GM18508 (cell line): ENCODE measurements around the gene PRR3.
"Not testable (repeated sequence)": the region's sequence is repeated elsewhere in the genome, so short reads cannot be mapped to it uniquely, and the experiment has no call there.

Experiments
- ATAC-seq: cut with Tn5 transposase; IDR thresholded peaks from one replicate; pipeline ENCODE4 v1.9.1; 2021; ENCODE audit warnings: moderate number of reproducible peaks; ENCODE audit not compliant: insufficient read depth, unreplicated experiment

PRR3 gene

DNA sequence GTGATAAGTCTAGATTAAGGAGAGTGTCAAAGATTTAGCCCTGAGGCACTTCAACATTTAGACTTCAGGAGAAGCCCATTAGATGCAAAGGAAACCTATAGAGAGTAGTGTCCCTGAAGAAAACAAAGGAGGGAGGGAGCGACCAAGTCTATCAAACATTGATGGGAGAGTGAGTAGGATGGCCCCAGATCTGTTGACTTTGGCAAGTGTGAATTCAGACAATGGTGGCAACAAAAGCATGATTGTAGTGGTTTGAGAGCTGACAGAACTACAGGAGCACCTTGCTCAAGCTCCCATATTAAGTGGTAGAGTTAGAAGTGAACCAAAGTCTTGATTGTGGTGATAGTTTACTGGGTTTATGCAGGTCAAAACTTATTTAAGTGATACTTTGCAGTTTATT is 13.2 kb downstream of the PRR3 start:
- no peak for ATAC-seq

DNA sequence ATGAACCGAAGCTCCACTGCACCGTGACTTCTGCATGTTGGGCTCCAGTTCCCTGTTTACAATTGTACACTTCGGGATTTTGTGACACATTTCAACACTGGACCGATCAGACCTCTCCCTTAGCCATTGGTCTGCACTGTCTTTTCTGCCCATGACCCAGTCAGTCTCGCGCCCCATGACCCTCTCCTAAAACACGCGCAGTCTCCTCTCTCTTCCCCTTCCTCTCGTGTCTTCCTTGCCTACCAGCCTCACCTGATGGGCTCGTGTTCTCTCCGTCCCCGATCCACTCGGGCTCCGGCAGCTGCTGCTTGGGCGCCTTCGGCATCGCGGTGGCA is 13.6 kb downstream of the PRR3 start:
- peak; percentile 10 for ATAC-seq

DNA sequence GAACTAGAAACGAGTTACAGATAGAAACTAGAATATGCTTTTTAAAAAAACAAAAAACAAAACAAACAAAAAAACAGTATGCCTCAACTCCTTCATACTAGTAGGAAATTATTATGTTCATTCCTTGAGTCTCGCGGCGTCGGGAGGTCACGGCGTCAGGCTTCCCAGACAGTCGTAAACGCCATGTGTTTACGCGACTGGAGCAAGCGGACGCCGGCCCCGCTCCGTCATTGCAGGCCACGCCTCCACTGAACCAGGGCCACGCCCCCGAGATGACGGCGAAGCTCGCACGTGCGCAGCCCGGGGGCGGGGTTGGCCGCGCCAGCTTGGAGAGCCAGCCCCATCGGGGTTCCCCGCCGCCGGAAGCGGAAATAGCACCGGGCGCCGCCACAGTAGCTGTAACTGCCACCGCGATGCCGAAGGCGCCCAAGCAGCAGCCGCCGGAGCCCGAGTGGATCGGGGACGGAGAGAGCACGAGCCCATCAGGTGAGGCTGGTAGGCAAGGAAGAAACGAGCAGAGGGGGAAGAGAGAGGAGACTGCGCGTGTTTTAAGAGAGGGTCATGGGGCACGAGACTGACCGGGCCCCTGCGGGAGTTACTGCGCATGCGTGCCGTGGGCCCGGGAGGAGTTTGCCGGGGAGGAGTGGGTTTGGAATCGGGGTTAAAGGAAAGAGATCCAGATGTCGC is 14.1 kb downstream of the PRR3 start, which contains the start of gene ABCF1:
TSS of gene ABCF1 (plus strand) at position 368 of the 687 bp plus-strand sequence. CDS start at position 414, 46 bp downstream.
- ATAC-seq: peak; percentile 67

DNA sequence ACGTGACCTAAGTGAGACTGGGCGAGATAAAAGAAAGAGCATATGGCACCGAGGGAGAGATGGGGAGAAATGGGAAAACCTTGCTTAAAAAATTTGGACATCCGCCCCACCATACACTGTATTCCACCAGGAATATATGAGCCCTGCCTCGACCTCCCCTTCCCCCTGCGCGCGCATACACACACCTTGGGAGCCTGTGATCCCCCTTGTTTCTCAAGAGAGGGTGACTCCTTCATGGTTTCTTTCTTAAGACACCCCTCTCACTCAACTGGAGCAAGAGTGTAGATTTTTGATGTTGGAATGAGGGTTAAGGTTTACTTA is 14.6 kb downstream of the PRR3 start:
- ATAC-seq: no peak

DNA sequence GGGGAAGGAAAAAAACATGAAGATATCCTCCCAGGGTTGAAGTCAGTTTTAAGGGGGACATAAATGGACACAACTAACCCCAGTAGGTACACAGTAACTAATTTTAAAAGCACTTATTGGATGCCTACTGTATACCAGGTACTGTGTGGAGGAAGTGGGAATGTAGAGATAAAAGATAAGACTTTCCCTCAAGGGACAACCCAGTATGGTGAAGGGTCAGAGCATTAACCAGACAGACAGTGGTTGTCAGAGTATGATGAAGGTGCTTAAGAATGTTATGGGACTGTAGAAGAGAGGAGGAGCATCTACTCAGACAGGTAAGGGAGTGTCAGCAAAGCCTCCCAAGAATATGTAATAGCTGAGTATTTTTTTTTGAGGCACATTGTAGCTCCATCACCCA is 15.1 kb downstream of the PRR3 start:
- no peak for ATAC-seq

DNA sequence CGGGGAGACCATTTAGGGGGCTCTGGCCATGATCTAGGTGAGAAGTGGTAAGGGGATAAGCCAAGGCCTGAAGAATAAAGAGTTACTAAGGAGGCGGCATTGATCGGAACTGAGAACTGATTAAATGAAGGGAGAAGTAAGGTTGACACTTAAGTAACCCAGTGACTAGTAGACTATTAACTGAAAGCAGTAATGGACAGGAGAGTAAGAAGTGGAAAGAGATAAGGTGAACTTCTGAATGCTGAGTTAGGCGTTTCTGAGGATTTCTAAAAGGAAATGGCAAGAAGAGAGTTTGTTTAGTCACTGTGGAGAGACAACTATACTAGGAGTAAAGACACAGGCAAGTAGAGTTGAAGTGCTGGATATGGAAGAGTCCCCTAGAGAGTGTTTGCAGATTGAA is 16.0 kb downstream of the PRR3 start:
- no peak for ATAC-seq

DNA sequence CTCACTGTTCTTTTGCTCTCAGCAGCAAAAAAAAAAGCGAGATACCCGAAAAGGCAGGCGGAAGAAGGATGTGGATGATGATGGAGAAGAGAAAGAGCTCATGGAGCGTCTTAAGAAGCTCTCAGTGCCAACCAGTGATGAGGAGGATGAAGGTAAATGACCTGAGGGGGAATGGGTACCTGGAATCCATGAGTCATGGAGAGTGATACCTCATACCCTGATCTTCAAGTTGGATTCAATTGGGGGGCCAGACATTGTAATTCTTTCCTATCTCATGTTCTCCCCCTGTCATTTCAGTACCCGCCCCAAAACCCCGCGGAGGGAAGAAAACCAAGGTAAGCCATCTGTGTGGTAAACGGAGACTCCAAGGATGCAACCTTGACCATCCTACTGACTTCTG is 21.0 kb downstream of the PRR3 start:
- ATAC-seq: no peak

DNA sequence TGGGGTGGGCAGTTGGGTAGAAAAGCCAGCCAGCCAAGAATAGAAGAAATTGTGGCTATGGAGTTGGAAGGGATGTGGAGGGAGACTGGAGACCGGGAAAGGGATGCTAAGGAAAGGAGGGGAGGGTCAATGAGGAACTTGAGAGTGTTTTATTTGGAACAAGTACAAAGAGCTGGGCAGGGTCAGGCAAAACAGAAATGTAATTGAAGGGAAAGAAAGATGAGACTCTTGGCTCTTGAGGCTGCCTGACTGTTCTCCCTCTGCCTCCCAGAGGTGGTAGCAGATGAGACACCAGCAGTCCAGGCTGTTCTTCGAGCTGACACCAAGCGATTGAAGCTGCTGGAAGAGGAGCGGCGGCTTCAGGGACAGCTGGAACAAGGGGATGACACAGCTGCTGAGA is 26.8 kb downstream of the PRR3 start:
- ATAC-seq: no peak

DNA sequence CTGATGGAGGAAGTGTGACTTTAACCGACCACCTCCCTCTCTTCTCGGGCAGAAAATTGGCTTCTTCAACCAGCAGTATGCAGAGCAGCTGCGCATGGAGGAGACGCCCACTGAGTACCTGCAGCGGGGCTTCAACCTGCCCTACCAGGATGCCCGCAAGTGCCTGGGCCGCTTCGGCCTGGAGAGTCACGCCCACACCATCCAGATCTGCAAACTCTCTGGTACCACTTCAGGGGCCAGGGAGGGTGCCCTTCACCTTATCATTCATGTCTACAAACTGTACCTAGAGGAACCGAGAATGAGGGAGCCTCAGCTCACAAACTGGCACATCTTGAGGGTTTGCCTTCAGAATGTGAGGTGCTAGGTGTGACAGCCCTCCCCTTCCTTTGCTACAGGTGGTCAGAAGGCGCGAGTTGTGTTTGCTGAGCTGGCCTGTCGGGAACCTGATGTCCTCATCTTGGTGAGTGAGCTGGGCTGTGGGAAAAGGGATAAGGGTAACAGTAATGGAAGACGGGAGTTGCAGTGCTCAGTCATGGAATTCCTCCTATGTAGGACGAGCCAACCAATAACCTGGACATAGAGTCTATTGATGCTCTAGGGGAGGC is 32.8 kb downstream of the PRR3 start:
- no peak for ATAC-seq

DNA sequence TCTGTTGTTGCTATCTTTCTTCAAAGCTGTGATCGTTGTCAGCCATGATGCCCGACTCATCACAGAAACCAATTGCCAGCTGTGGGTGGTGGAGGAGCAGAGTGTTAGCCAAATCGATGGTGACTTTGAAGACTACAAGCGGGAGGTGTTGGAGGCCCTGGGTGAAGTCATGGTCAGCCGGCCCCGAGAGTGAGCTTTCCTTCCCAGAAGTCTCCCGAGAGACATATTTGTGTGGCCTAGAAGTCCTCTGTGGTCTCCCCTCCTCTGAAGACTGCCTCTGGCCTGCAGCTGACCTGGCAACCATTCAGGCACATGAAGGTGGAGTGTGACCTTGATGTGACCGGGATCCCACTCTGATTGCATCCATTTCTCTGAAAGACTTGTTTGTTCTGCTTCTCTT is 33.4 kb downstream of the PRR3 start:
- ATAC-seq: no peak

DNA sequence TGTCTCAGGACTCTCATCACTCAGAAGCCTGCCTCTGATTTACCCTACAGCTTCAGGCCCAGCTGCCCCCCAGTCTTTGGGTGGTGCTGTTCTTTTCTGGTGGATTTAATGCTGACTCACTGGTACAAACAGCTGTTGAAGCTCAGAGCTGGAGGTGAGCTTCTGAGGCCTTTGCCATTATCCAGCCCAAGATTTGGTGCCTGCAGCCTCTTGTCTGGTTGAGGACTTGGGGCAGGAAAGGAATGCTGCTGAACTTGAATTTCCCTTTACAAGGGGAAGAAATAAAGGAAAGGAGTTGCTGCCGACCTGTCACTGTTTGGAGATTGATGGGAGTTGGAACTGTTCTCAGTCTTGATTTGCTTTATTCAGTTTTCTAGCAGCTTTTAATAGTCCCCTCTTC is 33.9 kb downstream of the PRR3 start:
- ATAC-seq: no peak

DNA sequence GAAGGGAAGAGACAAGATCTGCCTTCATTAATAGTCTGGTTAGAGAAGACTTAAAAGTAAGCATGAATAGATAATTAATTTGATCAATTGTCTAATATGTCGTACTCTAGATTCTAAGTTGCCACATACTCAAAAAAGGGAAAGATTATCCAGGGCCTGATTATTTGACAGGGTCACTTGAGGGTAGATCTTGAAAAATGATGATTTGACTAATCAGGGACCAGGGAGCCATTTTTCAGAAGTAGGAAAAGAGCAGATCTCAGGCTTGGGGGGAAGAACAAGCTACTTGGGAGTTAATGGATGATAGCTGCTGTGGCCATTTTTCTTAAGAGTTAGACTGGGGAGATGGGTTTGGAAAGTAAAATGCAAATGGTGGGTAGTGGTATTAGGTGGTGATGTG is 35.2 kb downstream of the PRR3 start:
- no peak for ATAC-seq

DNA sequence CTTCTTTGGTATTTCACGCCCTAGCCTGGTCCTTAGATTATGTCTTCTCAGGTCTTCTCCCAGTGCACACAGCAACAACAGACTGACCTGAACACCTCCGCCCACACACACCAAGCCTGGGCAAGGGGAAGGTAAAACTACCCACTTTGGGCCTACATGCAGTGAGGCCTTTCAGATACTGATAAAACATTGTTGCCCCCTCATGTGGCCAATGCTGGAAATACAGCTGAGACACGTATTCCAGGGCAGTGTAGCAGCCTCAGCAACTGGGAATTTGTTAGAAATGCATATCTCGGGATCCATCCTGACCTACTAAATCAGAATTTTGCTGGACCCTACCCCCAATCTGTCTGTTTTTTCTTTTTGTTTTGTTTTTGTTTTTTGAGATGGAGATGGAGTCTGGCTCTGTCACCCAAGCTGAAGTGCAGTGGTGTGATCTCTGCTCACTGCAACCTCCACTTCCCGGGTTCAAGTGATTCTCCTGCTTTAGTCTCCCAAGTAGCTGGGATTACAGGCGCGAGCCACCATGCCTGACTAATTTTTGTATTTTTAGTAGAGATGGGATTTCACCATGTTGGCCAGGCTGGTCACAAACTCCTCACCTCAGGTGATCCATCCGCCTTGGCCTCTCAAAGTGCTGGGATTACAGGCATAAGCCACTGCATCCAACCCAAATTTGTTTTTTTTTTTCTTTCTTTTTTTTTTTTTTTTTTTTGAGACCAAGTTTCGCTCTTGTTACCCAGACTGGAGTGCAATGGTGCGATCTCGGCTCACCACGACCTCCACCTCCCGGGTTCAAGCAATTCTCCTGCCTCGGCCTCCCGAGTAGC is 40.4 kb downstream of the PRR3 start:
- not testable (repeated sequence) for ATAC-seq

DNA sequence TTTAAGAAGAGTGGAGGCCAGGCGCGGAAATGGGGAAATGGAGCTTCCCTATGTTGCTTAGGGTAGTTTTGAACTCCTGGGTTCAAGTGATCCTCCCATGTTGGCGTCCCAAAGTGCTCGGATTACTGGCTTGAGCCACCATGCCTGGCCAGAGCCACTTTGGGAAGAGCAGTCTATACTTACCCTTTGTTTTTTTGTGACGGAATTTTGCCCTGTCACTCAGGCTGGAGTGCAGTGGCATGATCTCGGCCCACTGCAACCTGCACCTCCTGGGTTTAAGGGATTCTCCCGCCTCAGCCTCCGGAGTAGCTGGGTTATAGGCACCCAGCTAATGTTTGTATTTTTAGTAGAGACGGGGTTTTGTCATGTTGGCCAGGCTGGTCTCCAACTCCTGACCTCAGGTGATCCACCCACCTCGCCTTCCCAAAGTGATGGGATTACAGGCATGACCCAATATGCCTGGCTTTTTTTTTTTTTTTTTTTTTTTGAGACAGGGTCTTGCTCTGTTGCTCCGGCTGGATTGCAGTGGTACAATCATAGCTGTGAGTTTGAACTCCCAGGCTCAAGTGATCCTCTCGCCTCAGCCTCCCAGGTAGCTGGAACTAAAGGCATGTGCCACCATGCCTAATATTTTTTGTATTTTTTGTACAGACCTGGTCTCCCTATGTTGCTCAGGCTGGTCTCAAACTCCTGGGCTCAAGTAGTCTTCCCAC is 42.0 kb downstream of the PRR3 start:
- no peak for ATAC-seq

DNA sequence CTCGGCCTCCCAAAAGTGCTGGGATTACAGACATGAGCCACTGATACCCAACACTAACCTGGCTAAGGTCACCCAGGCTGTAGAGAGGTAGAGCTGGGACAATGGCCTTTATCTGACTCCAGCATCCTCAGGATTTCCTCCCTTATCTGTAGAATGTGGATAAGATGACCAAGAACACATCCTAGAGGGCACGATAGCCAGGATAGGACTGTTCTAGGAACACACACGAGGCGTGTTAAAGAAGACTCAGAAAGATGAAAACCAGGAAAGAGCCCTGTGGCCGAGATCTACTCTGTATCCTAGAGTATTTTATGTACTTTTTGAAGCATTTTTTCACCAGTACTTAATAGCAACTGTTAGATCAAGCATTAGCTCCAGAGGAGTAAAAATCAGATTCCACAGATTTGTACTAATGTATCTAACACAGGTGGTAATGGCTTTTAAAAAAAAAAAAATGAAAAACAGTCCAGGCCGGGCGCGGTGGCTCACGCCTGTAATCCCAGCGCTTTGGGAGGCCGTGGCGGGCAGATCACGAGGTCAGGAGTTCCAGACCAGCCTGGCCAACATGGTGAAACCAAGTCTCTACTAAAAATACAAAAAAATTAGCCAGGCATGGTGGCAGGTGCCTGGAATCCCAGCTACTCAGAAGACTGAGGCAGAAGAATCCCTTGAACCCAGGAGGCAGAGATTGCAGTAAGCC is 42.7 kb downstream of the PRR3 start:
- ATAC-seq: no peak

DNA sequence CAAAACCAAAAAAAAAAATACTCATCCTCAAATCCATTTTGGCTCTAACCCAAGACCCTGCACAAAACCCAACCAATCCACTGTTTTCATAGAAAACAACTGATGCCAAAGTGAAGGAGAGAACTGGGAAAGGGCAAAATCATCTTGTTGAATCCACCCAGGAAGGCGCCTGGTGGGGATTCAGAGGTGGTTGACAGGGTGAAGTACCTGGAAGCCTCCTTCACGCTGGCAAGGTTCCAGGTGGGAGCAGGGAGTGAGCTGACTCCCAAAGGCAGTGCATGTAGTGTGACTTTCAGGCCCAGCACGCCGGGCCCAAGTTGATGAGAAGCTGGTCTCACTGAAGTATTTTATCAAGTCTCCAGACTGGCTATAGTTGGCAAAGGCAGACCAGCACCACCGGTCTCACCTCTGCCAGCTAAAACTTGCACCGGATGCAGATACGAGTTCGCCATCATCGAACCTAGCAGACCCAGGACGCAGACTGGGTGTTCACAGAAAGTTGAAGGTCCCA is 43.4 kb downstream of the PRR3 start:
- ATAC-seq: no peak

DNA sequence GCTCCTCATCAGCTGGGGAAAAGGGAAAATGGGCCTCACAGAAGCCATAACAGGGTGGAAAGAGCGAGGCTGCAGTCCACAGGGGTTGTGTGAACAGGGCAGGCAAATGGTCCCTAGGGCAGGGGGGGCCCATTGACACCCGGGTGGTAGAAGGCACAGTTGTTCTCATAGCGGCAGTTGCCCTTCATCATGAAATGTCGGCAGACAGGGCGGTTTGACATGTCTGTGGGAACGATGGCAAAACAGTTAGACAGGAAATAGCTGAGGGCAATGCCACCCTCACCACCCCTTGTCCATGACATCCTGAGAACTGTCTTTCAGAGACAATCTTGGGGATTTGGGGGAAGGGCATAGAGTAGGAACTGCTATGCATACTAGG is 44.3 kb downstream of the PRR3 start:
- no peak for ATAC-seq

DNA sequence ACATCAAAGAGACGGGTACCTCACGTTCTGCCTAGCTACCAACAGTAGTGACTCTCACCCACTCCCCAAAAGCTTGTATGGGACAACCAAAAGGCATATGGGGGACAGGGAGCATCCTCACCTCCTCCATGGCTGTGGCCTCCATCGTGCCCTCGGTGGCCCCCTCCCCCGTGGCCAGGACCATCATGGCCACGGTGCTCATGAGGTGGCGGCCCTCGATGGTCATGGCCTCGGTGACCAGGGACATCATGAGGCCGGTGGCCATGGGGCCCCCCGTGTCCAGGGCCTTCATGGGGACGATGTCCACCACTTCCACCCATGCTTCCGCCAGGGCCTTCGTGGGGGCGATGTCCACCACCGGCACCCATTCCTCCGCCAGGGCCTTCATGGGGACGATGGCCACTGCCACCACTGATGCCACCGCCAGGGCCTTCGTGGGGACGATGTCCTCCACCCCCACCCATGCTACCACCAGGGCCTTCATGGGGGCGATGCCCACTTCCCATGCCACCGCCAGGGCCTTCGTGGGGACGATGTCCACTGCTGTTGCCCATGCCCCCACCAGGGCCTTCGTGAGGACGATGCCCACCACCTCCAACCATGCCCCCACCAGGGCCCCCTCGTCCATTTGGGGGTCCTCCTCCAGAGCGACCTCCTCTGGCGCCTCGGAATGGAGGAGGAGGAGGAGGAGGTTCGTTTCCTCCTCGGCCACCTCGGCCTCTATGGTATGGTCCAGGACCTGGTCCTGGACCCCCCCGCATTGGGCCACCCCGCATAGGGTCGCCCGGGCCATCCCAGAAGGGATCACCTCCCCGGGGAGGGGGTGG is 44.9 kb downstream of the PRR3 start:
- ATAC-seq: no peak

DNA sequence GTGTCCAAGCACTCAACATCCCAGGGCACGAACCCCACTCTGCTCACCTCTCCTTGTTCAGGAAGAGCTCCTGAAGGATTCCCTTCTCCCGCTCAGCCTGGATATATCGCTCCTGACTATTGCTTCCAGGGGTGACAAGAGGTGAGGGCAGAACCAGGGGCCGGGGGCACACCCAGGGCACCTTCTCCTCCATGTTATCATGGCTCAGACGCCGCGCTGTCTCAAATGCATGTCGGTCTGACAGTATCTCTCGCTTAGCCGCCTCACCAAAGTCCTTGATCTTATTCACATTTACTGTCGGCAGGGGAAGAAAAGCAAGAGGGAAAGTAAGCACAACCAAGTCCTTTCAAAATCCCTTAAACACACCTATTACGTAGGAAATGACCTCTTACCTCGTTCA is 46.9 kb downstream of the PRR3 start:
- no peak for ATAC-seq
